HEK293 (cell line): ENCODE results near the gene TOMM70.

Experiments used
- CTCF ChIA-PET: fragments of 350-600 bp; formaldehyde crosslinking; extraction: SDS; loops from one replicate; lab custom pipeline; 2021; ENCODE audit warnings: antibody characterized with exemption; lab: Yijun Ruan, JAX
- POLR2A ChIA-PET: fragments of 300-600 bp; formaldehyde crosslinking; extraction: SDS; loops from one replicate; lab custom pipeline; 2020; ENCODE audit warnings: antibody characterized with exemption, inconsistent platforms; lab: Yijun Ruan, JAX
- H3K27ac ChIP-seq: fragments of 200-500 bp; sonication (Bioruptor generic); 2 replicates; pipeline ENCODE4 v1.5.1; 2014; ENCODE audit warnings: low read depth, low read length, control low read depth, inconsistent platforms; ENCODE audit errors: extremely low read depth
- H3K36me3 ChIP-seq, 2 experiments: fragments of 200-500 bp in 1 of 2; sonication (Bioruptor generic) in 1 of 2; 1 replicate in 1 of 2; 2 replicates in 1 of 2; pipeline ENCODE4 v1.5.1; 2014 to 2017; ENCODE audit warnings: inconsistent platforms in 2 of 2, low read length in 2 of 2; ENCODE audit not compliant: control insufficient read depth in 2 of 2, insufficient read depth in 1 of 2
- H3K4me1 ChIP-seq: fragments of 200-500 bp; sonication (Bioruptor generic); 2 replicates; pipeline ENCODE4 v1.5.1; 2014; ENCODE audit warnings: mild to moderate bottlenecking, low read length, inconsistent platforms; ENCODE audit not compliant: control insufficient read depth, insufficient read depth
- H3K4me3 ChIP-seq: 2 replicates; pipeline ENCODE4 v1.5.1; 2011; ENCODE audit warnings: low read depth, mild to moderate bottlenecking, control low read depth, low read length, moderate library complexity
- H3K9me3 ChIP-seq: fragments of 200-500 bp; sonication (Bioruptor generic); 2 replicates; pipeline ENCODE4 v1.5.1; 2014; ENCODE audit warnings: low read depth, low read length, inconsistent platforms; ENCODE audit not compliant: control insufficient read depth, insufficient read depth
- FEZF1 ChIP-seq: fragments of 450-650 bp; formaldehyde crosslinking; IDR thresholded peaks from 2 replicates; pipeline ENCODE4 v1.5.1; 2016; ENCODE audit warnings: missing biosample characterization, missing genetic modification characterization
- KLF9 ChIP-seq: fragments of 450-650 bp; formaldehyde crosslinking; IDR thresholded peaks from 2 replicates; pipeline ENCODE4 v1.5.1; 2016; ENCODE audit warnings: missing biosample characterization, missing genetic modification characterization, low read depth
- MZF1 ChIP-seq: fragments of 450-650 bp; formaldehyde crosslinking; IDR thresholded peaks from 2 replicates; pipeline ENCODE4 v1.5.1; 2017; ENCODE audit warnings: missing biosample characterization, missing genetic modification characterization, borderline replicate concordance
- OSR2 ChIP-seq: fragments of 450-650 bp; formaldehyde crosslinking; IDR thresholded peaks from 2 replicates; pipeline ENCODE4 v1.5.1; 2016; ENCODE audit warnings: missing biosample characterization, missing genetic modification characterization
- SCRT1 ChIP-seq: fragments of 450-650 bp; formaldehyde crosslinking; IDR thresholded peaks from 2 replicates; pipeline ENCODE4 v1.5.1; 2016; ENCODE audit warnings: missing biosample characterization, missing genetic modification characterization, borderline replicate concordance
- SP2 ChIP-seq: fragments of 450-650 bp; formaldehyde crosslinking; IDR thresholded peaks from 2 replicates; pipeline ENCODE4 v1.5.1; 2016; ENCODE audit warnings: missing biosample characterization, missing genetic modification characterization
- ZBTB8A ChIP-seq: fragments of 450-650 bp; formaldehyde crosslinking; IDR thresholded peaks from 2 replicates; pipeline ENCODE4 v1.5.1; 2016; ENCODE audit warnings: missing biosample characterization, missing genetic modification characterization
- ZFP37 ChIP-seq: fragments of 450-650 bp; formaldehyde crosslinking; IDR thresholded peaks from 2 replicates; pipeline ENCODE4 v1.5.1; 2016; ENCODE audit warnings: missing biosample characterization, missing genetic modification characterization
- ZFP41 ChIP-seq: fragments of 450-650 bp; formaldehyde crosslinking; IDR thresholded peaks from 2 replicates; pipeline ENCODE4 v1.5.1; 2016; ENCODE audit warnings: missing biosample characterization, missing genetic modification characterization, borderline replicate concordance
- ZNF138 ChIP-seq: fragments of 450-650 bp; formaldehyde crosslinking; IDR thresholded peaks from 2 replicates; pipeline ENCODE4 v1.5.1; 2016; ENCODE audit warnings: missing biosample characterization, missing genetic modification characterization, borderline replicate concordance
- ZNF146 ChIP-seq: fragments of 450-650 bp; formaldehyde crosslinking; IDR thresholded peaks from 2 replicates; pipeline ENCODE4 v1.5.1; 2016; ENCODE audit warnings: missing biosample characterization, missing genetic modification characterization
- ZNF175 ChIP-seq: fragments of 450-650 bp; formaldehyde crosslinking; IDR thresholded peaks from 2 replicates; pipeline ENCODE4 v1.5.1; 2016; ENCODE audit warnings: missing biosample characterization, missing genetic modification characterization
- ZNF2 ChIP-seq: fragments of 450-650 bp; formaldehyde crosslinking; IDR thresholded peaks from 2 replicates; pipeline ENCODE4 v1.5.1; 2016; ENCODE audit warnings: missing biosample characterization, missing genetic modification characterization
- ZNF394 ChIP-seq: fragments of 450-650 bp; formaldehyde crosslinking; IDR thresholded peaks from 2 replicates; pipeline ENCODE4 v1.5.1; 2016; ENCODE audit warnings: missing biosample characterization, missing genetic modification characterization, mild to moderate bottlenecking, moderate library complexity, borderline replicate concordance
- ZNF514 ChIP-seq: fragments of 450-650 bp; formaldehyde crosslinking; IDR thresholded peaks from 2 replicates; pipeline ENCODE4 v1.5.1; 2016; ENCODE audit warnings: missing biosample characterization, missing genetic modification characterization
- ZNF544 ChIP-seq: fragments of 450-650 bp; formaldehyde crosslinking; IDR thresholded peaks from 2 replicates; pipeline ENCODE4 v1.5.0; 2017; ENCODE audit warnings: missing biosample characterization, missing genetic modification characterization
- ZNF654 ChIP-seq: fragments of 450-650 bp; formaldehyde crosslinking; IDR thresholded peaks from 2 replicates; pipeline ENCODE4 v1.5.1; 2016; ENCODE audit warnings: low read depth, missing biosample characterization, missing genetic modification characterization
- ZNF664 ChIP-seq: fragments of 450-650 bp; formaldehyde crosslinking; IDR thresholded peaks from 2 replicates; pipeline ENCODE4 v1.5.1; 2016; ENCODE audit warnings: missing biosample characterization, missing genetic modification characterization
- ZNF707 ChIP-seq: fragments of 450-650 bp; formaldehyde crosslinking; IDR thresholded peaks from 2 replicates; pipeline ENCODE4 v1.5.1; 2016; ENCODE audit warnings: missing biosample characterization, missing genetic modification characterization
- ZNF792 ChIP-seq: fragments of 450-650 bp; formaldehyde crosslinking; IDR thresholded peaks from 2 replicates; pipeline ENCODE4 v1.5.1; 2016; ENCODE audit warnings: missing biosample characterization, missing genetic modification characterization
- ZSCAN30 ChIP-seq: fragments of 450-650 bp; IDR thresholded peaks from 2 replicates; pipeline ENCODE4 v1.5.1; 2018; ENCODE audit warnings: missing biosample characterization, mild to moderate bottlenecking, missing genetic modification characterization, moderate library complexity
- TF ChIP-seq, protein P1 (sequence below): fragments of 450-650 bp; formaldehyde crosslinking; conservative IDR thresholded peaks from 2 replicates; pipeline ENCODE4 v1.5.1; 2016; ENCODE audit warnings: low read depth, missing biosample characterization, missing genetic modification characterization
- TF ChIP-seq, protein P2 (sequence below): fragments of 450-650 bp; formaldehyde crosslinking; IDR thresholded peaks from 2 replicates; pipeline ENCODE4 v1.5.1; 2017; ENCODE audit warnings: missing biosample characterization, missing genetic modification characterization
- TF ChIP-seq, protein P3 (sequence below): fragments of 450-650 bp; formaldehyde crosslinking; IDR thresholded peaks from 2 replicates; pipeline ENCODE4 v1.5.1; 2017; ENCODE audit warnings: missing biosample characterization, missing genetic modification characterization

TOMM70 gene

DNA sequence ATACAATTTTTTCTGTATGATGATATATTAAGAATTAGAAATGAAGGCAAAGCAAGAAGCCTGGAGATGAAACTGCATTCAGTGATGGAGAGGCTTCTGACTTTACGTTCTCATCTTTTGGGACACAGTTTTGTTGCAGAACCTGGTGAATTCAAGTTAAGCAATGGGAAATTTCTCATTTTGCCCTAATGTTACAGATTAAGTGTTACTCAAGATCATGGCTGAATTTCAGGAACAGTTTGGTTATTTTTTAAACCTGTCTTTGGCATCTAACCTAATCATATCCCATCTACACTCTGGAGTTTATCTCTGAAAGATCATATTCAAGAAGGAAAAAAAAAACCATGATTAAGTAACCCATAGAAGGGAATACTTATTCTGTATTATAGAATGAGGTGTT is 60.4 kb downstream of the TOMM70 start:
- H3K36me3 ChIP-seq: peaks cover 18 to 43% of the 10 kb centered on the region in 2 experiments
- CTCF ChIA-PET: no interaction called here

DNA sequence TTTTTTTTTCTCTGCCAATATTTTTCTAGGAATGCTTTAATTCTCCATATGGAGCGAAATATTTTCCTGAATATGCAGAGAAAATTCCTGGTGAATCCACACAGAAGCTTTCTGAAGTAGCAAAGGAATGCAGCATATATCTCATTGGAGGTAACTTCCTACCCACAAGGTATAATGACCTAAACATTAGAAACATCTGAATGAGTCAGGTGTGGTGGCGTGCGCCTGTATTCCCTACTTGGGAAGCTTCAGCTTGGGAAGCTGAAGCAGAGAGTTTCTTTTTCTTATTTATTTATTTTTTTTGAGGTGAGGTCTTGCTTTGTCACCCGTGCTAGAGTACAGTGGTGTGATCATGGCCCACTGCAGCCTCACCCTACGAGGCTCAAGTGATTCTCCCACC is 61.1 kb downstream of the TOMM70 start:
- Histone ChIP-seq H3K36me3 (peaks cover 18 to 39% of the 10 kb centered on the region in 2 experiments), H3K4me1 (0 out of 2 replicates have a peak, but pooled peaks cover 3% of the 10 kb centered on the region), H3K4me3 (no peak overlapping the region), H3K27ac (no peak overlapping the region), H3K9me3 (no peaks in the 10 kb centered on the region)
- CTCF ChIA-PET: no interaction called here
- TF ChIP-seq FEZF1 (tag by site-specific recombination) (no peak), ZNF175 (tag by site-specific recombination) (no peak), MZF1 (tag by site-specific recombination) (no peak), SCRT1 (tag by site-specific recombination) (no peak), ZNF707 (tag by site-specific recombination) (no peak), ZNF544 (no peak), OSR2 (tag by site-specific recombination) (no peak)
- TF ChIP-seq, protein P1, sequence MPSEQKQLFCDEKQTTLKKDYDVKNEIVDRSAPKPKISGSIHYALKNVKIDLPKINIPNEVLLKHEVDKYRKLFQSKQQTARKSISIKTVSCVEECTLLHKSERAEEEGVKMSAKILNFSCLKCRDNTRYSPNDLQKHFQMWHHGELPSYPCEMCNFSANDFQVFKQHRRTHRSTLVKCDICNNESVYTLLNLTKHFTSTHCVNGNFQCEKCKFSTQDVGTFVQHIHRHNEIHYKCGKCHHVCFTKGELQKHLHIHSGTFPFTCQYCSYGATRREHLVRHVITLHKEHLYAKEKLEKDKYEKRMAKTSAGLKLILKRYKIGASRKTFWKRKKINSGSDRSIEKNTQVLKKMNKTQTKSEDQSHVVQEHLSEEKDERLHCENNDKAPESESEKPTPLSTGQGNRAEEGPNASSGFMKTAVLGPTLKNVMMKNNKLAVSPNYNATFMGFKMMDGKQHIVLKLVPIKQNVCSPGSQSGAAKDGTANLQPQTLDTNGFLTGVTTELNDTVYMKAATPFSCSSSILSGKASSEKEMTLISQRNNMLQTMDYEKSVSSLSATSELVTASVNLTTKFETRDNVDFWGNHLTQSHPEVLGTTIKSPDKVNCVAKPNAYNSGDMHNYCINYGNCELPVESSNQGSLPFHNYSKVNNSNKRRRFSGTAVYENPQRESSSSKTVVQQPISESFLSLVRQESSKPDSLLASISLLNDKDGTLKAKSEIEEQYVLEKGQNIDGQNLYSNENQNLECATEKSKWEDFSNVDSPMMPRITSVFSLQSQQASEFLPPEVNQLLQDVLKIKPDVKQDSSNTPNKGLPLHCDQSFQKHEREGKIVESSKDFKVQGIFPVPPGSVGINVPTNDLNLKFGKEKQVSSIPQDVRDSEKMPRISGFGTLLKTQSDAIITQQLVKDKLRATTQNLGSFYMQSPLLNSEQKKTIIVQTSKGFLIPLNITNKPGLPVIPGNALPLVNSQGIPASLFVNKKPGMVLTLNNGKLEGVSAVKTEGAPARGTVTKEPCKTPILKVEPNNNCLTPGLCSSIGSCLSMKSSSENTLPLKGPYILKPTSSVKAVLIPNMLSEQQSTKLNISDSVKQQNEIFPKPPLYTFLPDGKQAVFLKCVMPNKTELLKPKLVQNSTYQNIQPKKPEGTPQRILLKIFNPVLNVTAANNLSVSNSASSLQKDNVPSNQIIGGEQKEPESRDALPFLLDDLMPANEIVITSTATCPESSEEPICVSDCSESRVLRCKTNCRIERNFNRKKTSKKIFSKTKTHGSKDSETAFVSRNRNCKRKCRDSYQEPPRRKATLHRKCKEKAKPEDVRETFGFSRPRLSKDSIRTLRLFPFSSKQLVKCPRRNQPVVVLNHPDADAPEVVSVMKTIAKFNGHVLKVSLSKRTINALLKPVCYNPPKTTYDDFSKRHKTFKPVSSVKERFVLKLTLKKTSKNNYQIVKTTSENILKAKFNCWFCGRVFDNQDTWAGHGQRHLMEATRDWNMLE (tag by site-specific recombination): no peak
- POLR2A ChIA-PET: no interaction called here

More for the DNA sequence above, 60.4 kb downstream of the TOMM70 start:
- Histone ChIP-seq H3K9me3 (no peaks in the 10 kb centered on the region), H3K4me3 (no peak overlapping the region), H3K27ac (no peak overlapping the region), H3K4me1 (no peaks in the 10 kb centered on the region)
- TF ChIP-seq ZNF2 (tag by site-specific recombination) (no peak), ZFP41 (no peak), ZNF146 (tag by site-specific recombination) (no peak), ZSCAN30 (tag by site-specific recombination) (no peak), KLF9 (tag by site-specific recombination) (no peak), SP2 (no peak), ZNF654 (tag by site-specific recombination) (no peak), ZNF514 (no peak)
- TF ChIP-seq, protein P2, sequence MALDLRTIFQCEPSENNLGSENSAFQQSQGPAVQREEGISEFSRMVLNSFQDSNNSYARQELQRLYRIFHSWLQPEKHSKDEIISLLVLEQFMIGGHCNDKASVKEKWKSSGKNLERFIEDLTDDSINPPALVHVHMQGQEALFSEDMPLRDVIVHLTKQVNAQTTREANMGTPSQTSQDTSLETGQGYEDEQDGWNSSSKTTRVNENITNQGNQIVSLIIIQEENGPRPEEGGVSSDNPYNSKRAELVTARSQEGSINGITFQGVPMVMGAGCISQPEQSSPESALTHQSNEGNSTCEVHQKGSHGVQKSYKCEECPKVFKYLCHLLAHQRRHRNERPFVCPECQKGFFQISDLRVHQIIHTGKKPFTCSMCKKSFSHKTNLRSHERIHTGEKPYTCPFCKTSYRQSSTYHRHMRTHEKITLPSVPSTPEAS (tag by site-specific recombination): no peak
- POLR2A ChIA-PET: no interaction called here

DNA sequence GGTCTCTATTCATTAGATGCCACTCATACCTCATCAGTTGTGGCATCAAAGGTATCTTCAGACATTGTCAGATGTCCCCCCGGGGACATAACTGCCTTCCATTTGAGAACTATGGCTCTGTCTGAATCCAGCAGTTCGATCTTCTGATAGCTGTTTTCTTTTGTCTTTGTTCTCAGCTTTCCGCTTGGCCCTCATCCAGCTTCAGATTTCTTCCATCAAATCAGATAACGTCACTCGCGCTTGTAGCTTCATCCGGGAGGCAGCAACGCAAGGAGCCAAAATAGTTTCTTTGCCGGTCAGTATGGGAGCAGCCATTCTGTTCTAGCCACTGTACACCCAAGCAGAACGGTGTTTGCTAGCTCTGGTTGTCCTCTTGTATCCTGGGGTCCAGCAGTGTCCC is 62.0 kb downstream of the TOMM70 start:
- POLR2A ChIA-PET: no interaction called here
- CTCF ChIA-PET: interaction anchor here (0.6 to 0.7 kb wide), 2 partner anchors 11 to 734 kb away, joined by 3 read pairs; no protein-coding TSS in a partner anchor
- H3K4me1 ChIP-seq: 0 out of 2 replicates have a peak, but pooled peaks cover 3% of the 10 kb centered on the region
- no peak overlapping the region for H3K4me3 ChIP-seq
- no peaks in the 10 kb centered on the region for H3K9me3 ChIP-seq
- TF ChIP-seq, protein P3, sequence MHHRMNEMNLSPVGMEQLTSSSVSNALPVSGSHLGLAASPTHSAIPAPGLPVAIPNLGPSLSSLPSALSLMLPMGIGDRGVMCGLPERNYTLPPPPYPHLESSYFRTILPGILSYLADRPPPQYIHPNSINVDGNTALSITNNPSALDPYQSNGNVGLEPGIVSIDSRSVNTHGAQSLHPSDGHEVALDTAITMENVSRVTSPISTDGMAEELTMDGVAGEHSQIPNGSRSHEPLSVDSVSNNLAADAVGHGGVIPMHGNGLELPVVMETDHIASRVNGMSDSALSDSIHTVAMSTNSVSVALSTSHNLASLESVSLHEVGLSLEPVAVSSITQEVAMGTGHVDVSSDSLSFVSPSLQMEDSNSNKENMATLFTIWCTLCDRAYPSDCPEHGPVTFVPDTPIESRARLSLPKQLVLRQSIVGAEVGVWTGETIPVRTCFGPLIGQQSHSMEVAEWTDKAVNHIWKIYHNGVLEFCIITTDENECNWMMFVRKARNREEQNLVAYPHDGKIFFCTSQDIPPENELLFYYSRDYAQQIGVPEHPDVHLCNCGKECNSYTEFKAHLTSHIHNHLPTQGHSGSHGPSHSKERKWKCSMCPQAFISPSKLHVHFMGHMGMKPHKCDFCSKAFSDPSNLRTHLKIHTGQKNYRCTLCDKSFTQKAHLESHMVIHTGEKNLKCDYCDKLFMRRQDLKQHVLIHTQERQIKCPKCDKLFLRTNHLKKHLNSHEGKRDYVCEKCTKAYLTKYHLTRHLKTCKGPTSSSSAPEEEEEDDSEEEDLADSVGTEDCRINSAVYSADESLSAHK (tag by site-specific recombination): no peak
- TF ChIP-seq ZNF792 (tag by site-specific recombination): no peak
- TF ChIP-seq ZFP41: no peak
- TF ChIP-seq ZNF138 (tag by site-specific recombination): no peak
- no peak for TF ChIP-seq ZNF394 (tag by site-specific recombination)
- no peak for TF ChIP-seq ZBTB8A
- no peak for TF ChIP-seq ZNF664
- no peak for TF ChIP-seq ZFP37 (tag by site-specific recombination)
- peaks cover 13 to 35% of the 10 kb centered on the region in 2 experiments for H3K36me3 ChIP-seq
- H3K27ac ChIP-seq: no peak overlapping the region
